ENCODE results near the gene MRM2. TPM values are rescaled to one million over a fixed set of nuclear protein-coding genes. Genes with fewer than 3 reads are reported as not detected.

MRM2 gene
- polyA plus RNA-seq, 3 donors: 9.2 to 32.5 (median 26.7) TPM

GRCh38 chr7:2212906-2213305 is 29.1 kb downstream of the MRM2 start:
- H2AFZ ChIP-seq (ENCODE audit: insufficient read depth, low read depth, low read length, poor library complexity, severe bottlenecking): no peak overlapping the region
- Mint-ChIP-seq H3K36me3 (peaks cover 88 to 98% of the 10 kb centered on the region in 2 donors), H3K27ac (peak overlapping the region in 1 of 7 donors; percentile 12), H3K9me3 (peaks cover 0 to 7% (median 2%) of the 10 kb centered on the region in 7 donors), H3K4me1 (no peaks in the 10 kb centered on the region), H3K4me3 (no peak overlapping the region), H3K27me3 (ENCODE audit: low read depth in 3 of 3) (peaks cover 0 to 2% (median 0%) of the 10 kb centered on the region in 3 donors)
- H4K20me1 ChIP-seq (ENCODE audit: insufficient read depth, low read length): peaks cover 3% of the 10 kb centered on the region
- H3K27ac ChIP-seq (ENCODE audit: low read depth in 1 of 2, low read length in 2 of 2): no peak overlapping the region
- H3K27me3 ChIP-seq (ENCODE audit: control insufficient read depth in 2 of 2, insufficient read depth in 2 of 2, low read length in 2 of 2): no peaks in the 10 kb centered on the region
- no peak overlapping the region for H3K9ac ChIP-seq (ENCODE audit: insufficient read depth, low read length, poor library complexity, severe bottlenecking)
- no peak for DNase-seq
- H3K9me3 ChIP-seq (replicated peaks in 1 of 2; ENCODE audit: control insufficient read depth in 1 of 2, insufficient read depth in 1 of 2, low read length in 2 of 2): no peaks in the 10 kb centered on the region
- H3K4me1 ChIP-seq (ENCODE audit: control insufficient read depth in 1 of 2, insufficient read depth in 2 of 2, low read length in 2 of 2): no peaks in the 10 kb centered on the region
- H3K4me3 ChIP-seq (replicated peaks in 1 of 3; ENCODE audit: low read depth in 2 of 3, low read length in 3 of 3): no peak overlapping the region
- H3K4me2 ChIP-seq (replicated peaks; ENCODE audit: extremely low read depth, low read length, poor library complexity, severe bottlenecking): no peak overlapping the region
- H3K79me2 ChIP-seq (ENCODE audit: insufficient read depth, low read length): no peaks in the 10 kb centered on the region
- 94% methylated on average over 10 of the region's 10 CpGs for WGBS (ENCODE audit: insufficient coverage)
- TF ChIP-seq, protein P1, sequence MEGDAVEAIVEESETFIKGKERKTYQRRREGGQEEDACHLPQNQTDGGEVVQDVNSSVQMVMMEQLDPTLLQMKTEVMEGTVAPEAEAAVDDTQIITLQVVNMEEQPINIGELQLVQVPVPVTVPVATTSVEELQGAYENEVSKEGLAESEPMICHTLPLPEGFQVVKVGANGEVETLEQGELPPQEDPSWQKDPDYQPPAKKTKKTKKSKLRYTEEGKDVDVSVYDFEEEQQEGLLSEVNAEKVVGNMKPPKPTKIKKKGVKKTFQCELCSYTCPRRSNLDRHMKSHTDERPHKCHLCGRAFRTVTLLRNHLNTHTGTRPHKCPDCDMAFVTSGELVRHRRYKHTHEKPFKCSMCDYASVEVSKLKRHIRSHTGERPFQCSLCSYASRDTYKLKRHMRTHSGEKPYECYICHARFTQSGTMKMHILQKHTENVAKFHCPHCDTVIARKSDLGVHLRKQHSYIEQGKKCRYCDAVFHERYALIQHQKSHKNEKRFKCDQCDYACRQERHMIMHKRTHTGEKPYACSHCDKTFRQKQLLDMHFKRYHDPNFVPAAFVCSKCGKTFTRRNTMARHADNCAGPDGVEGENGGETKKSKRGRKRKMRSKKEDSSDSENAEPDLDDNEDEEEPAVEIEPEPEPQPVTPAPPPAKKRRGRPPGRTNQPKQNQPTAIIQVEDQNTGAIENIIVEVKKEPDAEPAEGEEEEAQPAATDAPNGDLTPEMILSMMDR (IDR thresholded peaks at IDR 0.05): no peak
- intact Hi-C loops (cut with micrococcal nuclease): no loop called here
- peaks cover 89 to 98% of the 10 kb centered on the region in 2 donors for H3K36me3 ChIP-seq (replicated peaks in 1 of 2; ENCODE audit: control insufficient read depth in 1 of 2, insufficient read depth in 2 of 2, low read length in 2 of 2)

DNA sequence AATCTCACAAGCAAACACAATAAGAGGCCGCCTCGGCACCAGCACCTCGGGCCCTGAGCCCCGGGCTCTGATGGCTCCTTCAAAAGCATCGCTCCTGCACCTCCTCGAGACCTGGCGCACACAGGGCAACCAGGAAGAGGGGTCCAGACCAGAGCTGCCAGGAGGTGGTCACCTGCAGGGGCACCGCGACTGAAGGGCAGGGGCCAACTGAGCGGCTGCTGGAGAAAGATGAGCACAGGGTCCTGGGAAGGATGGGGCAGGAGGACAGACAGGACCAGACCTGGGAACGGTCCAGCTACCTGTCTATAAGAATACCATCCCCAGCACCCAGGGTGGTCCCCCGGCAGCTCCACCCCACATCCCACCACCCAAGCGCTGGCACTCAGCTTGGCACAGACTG is 30.1 kb downstream of the MRM2 start:
- Histone ChIP-seq H3K36me3 (replicated peaks in 1 of 2; ENCODE audit: control insufficient read depth in 1 of 2, insufficient read depth in 2 of 2, low read length in 2 of 2) (peaks cover 88 to 98% of the 10 kb centered on the region in 2 donors), H3K4me1 (ENCODE audit: control insufficient read depth in 1 of 2, insufficient read depth in 2 of 2, low read length in 2 of 2) (no peaks in the 10 kb centered on the region), H3K4me2 (replicated peaks; ENCODE audit: extremely low read depth, low read length, poor library complexity, severe bottlenecking) (no peak overlapping the region), H3K4me3 (replicated peaks in 1 of 3; ENCODE audit: low read depth in 2 of 3, low read length in 3 of 3) (no peak overlapping the region), H3K9me3 (replicated peaks in 1 of 2; ENCODE audit: control insufficient read depth in 1 of 2, insufficient read depth in 1 of 2, low read length in 2 of 2) (no peaks in the 10 kb centered on the region), H3K27ac (ENCODE audit: low read depth in 1 of 2, low read length in 2 of 2) (no peak overlapping the region), H3K27me3 (ENCODE audit: control insufficient read depth in 2 of 2, insufficient read depth in 2 of 2, low read length in 2 of 2) (no peaks in the 10 kb centered on the region), H3K9ac (ENCODE audit: insufficient read depth, low read length, poor library complexity, severe bottlenecking) (no peak overlapping the region), H2AFZ (ENCODE audit: insufficient read depth, low read depth, low read length, poor library complexity, severe bottlenecking) (no peak overlapping the region), H4K20me1 (ENCODE audit: insufficient read depth, low read length) (peaks cover 3% of the 10 kb centered on the region), H3K79me2 (ENCODE audit: insufficient read depth, low read length) (no peaks in the 10 kb centered on the region)
- TF ChIP-seq, protein P1 (IDR thresholded peaks at IDR 0.05): no peak
- DNase-seq: no peak
- peak overlapping the region in 1 of 7 donors; percentile 15 for H3K27ac Mint-ChIP-seq
- intact Hi-C loops (cut with micrococcal nuclease): no loop called here
- H3K4me3 Mint-ChIP-seq: no peak overlapping the region
- peaks cover 0 to 7% (median 2%) of the 10 kb centered on the region in 7 donors for H3K9me3 Mint-ChIP-seq
- peaks cover 88 to 98% of the 10 kb centered on the region in 2 donors for H3K36me3 Mint-ChIP-seq
- no peaks in the 10 kb centered on the region for H3K4me1 Mint-ChIP-seq
- H3K27me3 Mint-ChIP-seq (ENCODE audit: low read depth in 3 of 3): peaks cover 0 to 2% (median 0%) of the 10 kb centered on the region in 3 donors
- WGBS (ENCODE audit: insufficient coverage): 99% methylated on average over 10 of the region's 13 CpGs
